ENCODE measurements around the gene GET4. TPM values are rescaled to one million over a fixed set of nuclear protein-coding genes. Genes with fewer than 3 reads are reported as not detected.

Gene GET4
- total and polyA plus RNA-seq, 10 of the 15 experiments (the other 5 are each of a cell fraction or from before 2014, with no cell fraction given): 0.66 to 73.8 (median 34.0) TPM

DNA sequence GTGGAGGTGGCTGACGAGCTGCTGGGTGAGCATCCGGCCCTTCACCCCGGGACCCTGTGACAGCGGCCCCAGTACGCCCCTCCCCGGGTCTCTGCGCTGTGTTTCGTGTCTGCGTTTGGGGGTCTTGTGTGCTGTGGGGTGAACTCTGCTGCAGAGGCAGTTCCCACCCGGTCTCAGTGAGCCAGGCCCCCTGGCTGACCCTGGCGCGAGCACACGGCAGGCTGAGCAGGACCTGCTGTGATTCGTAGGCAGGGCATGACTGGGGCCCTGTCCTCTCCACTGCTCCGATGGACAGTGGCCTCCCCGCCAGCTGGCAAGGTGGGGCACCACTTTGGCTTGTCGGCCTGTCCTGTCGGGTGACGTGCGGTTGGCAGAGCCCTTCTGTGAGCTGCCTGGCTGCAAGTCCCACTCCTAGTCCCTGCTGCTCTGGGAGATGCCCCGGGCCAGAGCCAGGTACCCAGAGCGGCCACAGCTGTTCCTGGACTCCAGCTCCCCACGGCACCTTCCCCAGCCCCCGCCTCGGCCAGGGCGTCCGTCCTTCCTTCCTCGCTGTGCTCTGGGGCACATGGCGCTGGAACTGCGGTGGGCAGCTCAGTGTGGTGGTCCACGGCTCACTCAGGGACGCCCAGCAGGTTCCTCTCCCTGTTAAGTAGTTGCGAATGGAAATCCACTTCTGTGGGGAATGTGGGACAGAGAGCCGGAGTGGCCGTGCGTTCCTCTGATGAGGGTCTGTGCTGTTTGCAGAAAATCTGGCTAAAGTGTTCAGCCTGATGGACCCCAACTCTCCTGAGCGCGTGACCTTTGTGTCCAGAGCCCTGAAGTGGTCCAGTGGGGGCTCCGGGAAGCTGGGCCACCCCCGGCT is 10.5 kb downstream of the GET4 start:
- RAD21 ChIA-PET (ENCODE audit: unreplicated experiment): no interaction called here
- DNase-seq (ENCODE audit: low read depth, low spot score) (no peak), FAIRE-seq (no peak), ATAC-seq (no peak)
- intact Hi-C loops (cut with micrococcal nuclease; ENCODE audit: unreplicated experiment) (no loop called here), in situ Hi-C loops (cut with MboI) (no loop called here)
- H3K27me3 ChIP-seq (replicated peaks in 1 of 2; ENCODE audit: control insufficient read depth in 2 of 2, insufficient read depth in 2 of 2, low read length in 1 of 2): no peaks in the 10 kb centered on the region
- no peak overlapping the region for H3K4me2 ChIP-seq (ENCODE audit: control insufficient read depth, insufficient read depth)
- CTCF ChIA-PET: no interaction called here
- SMC1A ChIA-PET (ENCODE audit: uncharacterized antibody, unreplicated experiment): no interaction called here
- H3K36me3 ChIP-seq (ENCODE audit: control insufficient read depth in 2 of 2, insufficient read depth in 2 of 2, low read length in 1 of 2): peaks cover 5 to 40% of the 10 kb centered on the region in 2 experiments; a peak in 3 of 4 replicates
- no peak overlapping the region for H3K9ac ChIP-seq (ENCODE audit: control insufficient read depth, insufficient read depth, low read length)
- H3K4me1 ChIP-seq (ENCODE audit: control insufficient read depth, insufficient read depth, low read length): no peaks in the 10 kb centered on the region
- BruUV-seq (replicated peaks): no TSS peak
- H3K9me3 ChIP-seq (replicated peaks; ENCODE audit: control insufficient read depth, insufficient read depth, low read length): no peaks in the 10 kb centered on the region; the same call in 2 of the 3 replicates
- peaks cover 3% of the 10 kb centered on the region; the same call in 1 of the 2 replicates for H4K20me1 ChIP-seq (ENCODE audit: control insufficient read depth, insufficient read depth)
- H3K27ac ChIP-seq (ENCODE audit: control insufficient read depth, insufficient read depth): no peak overlapping the region
- no peak overlapping the region for H3K4me3 ChIP-seq
- 97% methylated on average over 34 of the region's 40 CpGs for WGBS (ENCODE audit: insufficient coverage, insufficient replicate concordance, low lambda C conversion rate, missing lambda C conversion rate)
- POLR2A ChIA-PET: no interaction called here
- peaks cover 25% of the 10 kb centered on the region for H3K79me2 ChIP-seq (ENCODE audit: control insufficient read depth, insufficient read depth, low read length)
- H2AFZ ChIP-seq (ENCODE audit: control insufficient read depth, low read depth, low read length): no peak overlapping the region
- no peak for TF ChIP-seq CHD1 (IDR thresholded peaks at IDR 0.05; ENCODE audit: low read depth, low read length)
- no peak for TF ChIP-seq JUNB (IDR thresholded peaks at IDR 0.05)
- no peak for TF ChIP-seq NBN (IDR thresholded peaks at IDR 0.05)
- TF ChIP-seq IRF5 (IDR thresholded peaks at IDR 0.05; ENCODE audit: borderline replicate concordance): no peak
- TF ChIP-seq E4F1 (IDR thresholded peaks at IDR 0.05; ENCODE audit: borderline replicate concordance, partially characterized antibody): no peak
- TF ChIP-seq, protein P1, sequence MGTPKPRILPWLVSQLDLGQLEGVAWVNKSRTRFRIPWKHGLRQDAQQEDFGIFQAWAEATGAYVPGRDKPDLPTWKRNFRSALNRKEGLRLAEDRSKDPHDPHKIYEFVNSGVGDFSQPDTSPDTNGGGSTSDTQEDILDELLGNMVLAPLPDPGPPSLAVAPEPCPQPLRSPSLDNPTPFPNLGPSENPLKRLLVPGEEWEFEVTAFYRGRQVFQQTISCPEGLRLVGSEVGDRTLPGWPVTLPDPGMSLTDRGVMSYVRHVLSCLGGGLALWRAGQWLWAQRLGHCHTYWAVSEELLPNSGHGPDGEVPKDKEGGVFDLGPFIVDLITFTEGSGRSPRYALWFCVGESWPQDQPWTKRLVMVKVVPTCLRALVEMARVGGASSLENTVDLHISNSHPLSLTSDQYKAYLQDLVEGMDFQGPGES (IDR thresholded peaks at IDR 0.05): no peak
- TF ChIP-seq TCF3 (IDR thresholded peaks at IDR 0.05; ENCODE audit: borderline replicate concordance, insufficient read depth, low read depth, low read length): no peak
- TF ChIP-seq, protein P2, sequence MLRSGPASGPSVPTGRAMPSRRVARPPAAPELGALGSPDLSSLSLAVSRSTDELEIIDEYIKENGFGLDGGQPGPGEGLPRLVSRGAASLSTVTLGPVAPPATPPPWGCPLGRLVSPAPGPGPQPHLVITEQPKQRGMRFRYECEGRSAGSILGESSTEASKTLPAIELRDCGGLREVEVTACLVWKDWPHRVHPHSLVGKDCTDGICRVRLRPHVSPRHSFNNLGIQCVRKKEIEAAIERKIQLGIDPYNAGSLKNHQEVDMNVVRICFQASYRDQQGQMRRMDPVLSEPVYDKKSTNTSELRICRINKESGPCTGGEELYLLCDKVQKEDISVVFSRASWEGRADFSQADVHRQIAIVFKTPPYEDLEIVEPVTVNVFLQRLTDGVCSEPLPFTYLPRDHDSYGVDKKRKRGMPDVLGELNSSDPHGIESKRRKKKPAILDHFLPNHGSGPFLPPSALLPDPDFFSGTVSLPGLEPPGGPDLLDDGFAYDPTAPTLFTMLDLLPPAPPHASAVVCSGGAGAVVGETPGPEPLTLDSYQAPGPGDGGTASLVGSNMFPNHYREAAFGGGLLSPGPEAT (IDR thresholded peaks at IDR 0.05; ENCODE audit: low read depth): no peak
- TF ChIP-seq, protein P3, sequence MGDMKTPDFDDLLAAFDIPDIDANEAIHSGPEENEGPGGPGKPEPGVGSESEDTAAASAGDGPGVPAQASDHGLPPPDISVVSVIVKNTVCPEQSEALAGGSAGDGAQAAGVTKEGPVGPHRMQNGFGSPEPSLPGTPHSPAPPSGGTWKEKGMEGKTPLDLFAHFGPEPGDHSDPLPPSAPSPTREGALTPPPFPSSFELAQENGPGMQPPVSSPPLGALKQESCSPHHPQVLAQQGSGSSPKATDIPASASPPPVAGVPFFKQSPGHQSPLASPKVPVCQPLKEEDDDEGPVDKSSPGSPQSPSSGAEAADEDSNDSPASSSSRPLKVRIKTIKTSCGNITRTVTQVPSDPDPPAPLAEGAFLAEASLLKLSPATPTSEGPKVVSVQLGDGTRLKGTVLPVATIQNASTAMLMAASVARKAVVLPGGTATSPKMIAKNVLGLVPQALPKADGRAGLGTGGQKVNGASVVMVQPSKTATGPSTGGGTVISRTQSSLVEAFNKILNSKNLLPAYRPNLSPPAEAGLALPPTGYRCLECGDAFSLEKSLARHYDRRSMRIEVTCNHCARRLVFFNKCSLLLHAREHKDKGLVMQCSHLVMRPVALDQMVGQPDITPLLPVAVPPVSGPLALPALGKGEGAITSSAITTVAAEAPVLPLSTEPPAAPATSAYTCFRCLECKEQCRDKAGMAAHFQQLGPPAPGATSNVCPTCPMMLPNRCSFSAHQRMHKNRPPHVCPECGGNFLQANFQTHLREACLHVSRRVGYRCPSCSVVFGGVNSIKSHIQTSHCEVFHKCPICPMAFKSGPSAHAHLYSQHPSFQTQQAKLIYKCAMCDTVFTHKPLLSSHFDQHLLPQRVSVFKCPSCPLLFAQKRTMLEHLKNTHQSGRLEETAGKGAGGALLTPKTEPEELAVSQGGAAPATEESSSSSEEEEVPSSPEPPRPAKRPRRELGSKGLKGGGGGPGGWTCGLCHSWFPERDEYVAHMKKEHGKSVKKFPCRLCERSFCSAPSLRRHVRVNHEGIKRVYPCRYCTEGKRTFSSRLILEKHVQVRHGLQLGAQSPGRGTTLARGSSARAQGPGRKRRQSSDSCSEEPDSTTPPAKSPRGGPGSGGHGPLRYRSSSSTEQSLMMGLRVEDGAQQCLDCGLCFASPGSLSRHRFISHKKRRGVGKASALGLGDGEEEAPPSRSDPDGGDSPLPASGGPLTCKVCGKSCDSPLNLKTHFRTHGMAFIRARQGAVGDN (IDR thresholded peaks at IDR 0.05): no peak
- TF ChIP-seq CBFB (IDR thresholded peaks at IDR 0.05; ENCODE audit: low read depth): no peak
- TF ChIP-seq ZNF217 (IDR thresholded peaks at IDR 0.05): no peak
- no peak for TF ChIP-seq TCF7 (IDR thresholded peaks at IDR 0.05; ENCODE audit: borderline replicate concordance)
- TF ChIP-seq SMAD5 (IDR thresholded peaks at IDR 0.05; ENCODE audit: low read depth): no peak
